NCI-H2171 (cell line): ENCODE results near the gene SGIP1.
"Not testable (repeated sequence)": the region's sequence is repeated elsewhere in the genome, so short reads cannot be mapped to it uniquely, and the experiment has no call there.

Experiments
- DNase-seq: peaks from one replicate; lab custom pipeline; 2025; lab: John Stamatoyannopoulos, UW

The SGIP1 gene

DNA sequence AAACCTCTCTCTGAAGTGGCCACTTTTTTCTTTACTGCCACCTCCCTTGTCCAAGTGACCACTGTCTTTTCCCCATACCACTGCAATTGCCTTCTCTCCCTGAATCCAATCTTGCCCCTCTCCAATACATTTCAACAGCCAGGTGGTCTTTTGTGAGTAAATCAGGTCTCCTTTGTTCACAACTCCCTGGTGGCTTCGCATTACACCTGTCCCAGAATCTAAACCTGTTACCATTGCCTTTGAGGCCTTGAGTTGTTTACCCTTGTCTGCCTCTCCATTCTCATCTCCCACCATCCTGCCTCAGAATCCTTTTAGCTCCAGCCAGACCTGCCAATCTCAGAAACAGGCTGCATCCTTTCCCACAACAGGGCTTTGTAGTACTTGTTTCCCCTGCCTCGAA is 196.5 kb downstream of the SGIP1 start:
- DNase-seq = peak; percentile 55

DNA sequence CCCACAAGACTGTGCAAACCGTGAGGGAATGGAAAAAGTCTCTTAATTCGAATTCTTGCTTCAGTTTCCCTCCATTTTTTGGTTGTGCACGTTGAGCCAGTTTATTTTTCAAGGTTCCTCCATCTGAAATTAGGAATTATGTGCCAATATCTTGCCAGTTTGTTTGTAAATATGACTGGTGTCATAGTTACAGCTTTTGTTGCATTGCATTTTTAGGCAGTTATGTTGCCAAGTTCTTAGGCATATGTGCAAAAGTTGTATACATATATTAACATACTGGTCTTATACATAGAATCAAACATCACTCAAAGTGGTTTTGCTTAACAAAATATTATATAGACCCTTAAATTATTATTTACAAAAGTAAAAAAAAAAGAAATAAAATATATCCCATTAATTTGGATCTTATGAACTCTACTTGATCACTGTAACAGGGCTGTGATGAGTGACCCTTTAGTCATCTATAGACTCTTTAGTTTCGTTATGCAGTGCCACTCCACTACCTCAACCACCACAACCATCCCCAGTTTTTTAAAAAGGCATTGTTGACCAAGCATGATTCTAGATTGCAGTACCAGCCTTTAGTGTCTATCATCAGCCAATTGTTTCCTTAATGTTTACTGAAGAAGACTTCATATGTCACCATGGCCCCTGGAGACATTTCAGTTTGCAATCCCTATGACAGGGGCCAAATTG is 197.4 kb downstream of the SGIP1 start:
- no peak for DNase-seq

DNA sequence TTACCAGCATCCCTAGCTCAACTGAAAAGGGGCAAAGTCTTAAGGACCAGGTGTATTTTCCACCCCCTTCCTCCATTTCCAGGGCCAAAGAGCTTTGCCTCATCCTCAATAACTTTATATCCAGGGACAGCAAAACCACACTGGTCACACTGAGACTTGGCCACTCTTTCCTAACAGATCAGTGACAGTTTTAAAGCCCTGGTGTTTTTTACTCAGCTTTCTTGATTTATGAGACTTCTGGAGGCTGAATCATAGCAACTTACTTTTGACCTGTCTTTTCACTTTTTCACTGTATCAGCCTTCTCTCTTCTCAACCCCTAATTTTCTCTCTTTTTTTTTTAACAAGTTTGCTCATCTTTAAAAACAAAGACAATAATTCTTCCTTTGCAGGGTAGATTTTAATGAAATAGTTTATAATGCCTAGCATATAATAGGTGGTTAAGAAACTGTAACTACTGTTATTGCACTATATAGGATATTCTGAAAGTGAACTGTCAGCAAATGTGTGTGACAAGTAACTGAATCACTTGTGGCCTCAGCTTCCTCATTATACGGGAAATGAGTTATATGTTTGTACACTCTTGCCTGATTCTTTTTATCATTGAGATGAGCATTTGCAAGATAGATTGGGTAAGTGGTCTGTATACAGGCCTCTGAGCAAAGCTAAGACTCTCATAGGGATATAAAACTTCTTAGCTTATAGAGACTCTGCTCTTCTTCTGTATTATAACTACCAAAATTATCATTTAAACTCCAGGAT is 198.6 kb downstream of the SGIP1 start:
- no peak for DNase-seq

DNA sequence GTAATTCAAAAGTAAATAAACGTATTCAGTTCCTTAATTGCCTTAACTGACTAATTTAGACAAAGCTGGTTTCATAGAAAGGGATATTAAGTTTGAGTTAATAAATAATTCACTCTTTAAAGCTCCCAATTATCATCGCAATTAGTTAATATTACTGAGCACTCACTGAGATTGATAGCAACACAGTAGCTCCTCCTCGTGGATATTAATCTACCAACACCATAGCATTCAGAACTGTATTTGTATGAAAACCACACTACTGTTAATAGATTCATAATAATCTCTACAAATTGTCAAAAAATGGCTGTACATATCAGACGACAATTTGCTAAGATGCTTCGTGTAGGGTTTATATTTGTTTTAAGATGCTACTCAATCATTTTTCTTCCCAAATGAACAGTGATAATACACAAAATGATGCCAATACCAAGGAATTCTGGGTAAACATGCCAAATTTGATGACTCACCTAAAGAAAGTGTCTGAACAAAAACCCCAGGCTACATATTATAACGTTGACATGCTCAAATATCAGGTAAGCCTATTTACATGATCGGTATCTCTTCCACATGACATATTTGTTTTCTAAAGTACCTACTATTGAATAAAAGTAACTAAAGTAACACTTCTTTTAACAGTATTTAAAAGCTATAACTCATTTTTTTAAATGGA is 199.5 kb downstream of the SGIP1 start:
- DNase-seq = no peak

DNA sequence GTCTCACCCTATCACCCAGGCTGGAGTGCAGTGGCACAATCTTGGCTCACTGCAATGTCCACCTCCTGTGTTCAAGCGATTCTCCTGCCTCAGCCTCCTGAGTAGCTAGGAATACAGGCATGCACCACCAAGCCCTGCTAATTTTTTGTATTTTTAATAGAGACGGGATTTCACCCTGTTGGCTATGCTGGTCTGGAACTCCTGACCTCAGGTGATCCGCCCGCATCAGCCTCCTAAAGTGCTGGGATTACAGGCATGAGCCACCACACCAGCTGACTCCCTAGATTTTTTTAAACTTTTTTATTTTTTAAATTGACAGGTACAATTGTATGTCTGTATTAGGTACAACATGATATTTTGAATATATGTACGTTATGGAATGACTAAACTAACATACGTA is 200.6 kb downstream of the SGIP1 start:
- DNase-seq = not testable (repeated sequence)

DNA sequence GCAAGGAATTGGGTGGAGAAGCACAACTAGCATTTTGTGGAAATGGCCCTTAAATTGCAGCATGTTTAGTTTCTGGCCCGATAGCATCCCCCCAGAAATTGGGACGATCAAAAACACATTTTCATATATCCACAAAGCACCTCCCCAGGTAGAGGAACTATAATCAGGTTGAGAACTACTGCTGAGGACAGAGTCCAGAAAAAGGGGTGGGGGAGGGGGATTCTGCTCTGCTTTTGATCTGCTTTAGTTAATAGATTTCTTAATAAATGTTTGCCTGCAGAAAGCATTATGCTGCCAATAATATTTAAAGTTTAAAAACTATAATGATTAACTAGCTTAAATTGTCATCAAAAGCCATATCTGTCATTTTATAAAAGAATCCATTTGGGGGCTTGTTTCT is 203.9 kb downstream of the SGIP1 start:
- DNase-seq = no peak

DNA sequence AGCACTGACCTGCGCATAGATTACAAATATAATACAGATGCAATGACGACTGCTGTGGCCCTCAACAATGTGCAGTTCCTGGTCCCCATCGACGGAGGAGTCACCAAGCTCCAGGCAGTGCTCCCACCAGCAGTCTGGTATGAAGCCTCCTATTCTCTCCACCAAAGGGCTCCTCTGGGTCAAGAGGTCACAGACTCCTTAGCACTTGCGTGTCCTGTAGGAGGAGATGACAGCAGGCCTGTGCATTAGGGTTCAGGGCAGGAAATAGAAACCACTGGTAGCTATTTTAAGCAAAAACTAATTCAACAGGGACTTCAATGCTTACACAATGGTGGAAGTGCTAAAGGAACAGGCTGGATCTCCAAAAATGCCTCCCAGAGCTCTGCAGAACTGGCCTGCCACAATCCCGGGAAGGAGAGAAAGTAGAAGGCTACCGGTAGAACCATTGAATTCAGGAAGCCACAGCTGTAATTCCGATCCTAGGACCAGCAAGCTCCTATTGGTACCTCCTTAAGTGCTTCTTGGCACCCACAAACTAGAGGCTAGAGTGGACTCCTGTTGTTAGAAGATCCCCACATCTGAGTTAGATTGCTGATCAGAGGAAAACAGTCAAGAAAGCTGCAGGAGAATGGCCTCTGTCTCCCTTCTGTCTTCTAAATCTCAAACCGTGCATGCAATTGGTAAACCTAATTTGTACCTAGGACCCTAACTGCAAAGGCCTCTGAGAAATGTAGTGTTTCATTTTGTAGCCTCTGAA is 205.6 kb downstream of the SGIP1 start:
- no peak for DNase-seq

DNA sequence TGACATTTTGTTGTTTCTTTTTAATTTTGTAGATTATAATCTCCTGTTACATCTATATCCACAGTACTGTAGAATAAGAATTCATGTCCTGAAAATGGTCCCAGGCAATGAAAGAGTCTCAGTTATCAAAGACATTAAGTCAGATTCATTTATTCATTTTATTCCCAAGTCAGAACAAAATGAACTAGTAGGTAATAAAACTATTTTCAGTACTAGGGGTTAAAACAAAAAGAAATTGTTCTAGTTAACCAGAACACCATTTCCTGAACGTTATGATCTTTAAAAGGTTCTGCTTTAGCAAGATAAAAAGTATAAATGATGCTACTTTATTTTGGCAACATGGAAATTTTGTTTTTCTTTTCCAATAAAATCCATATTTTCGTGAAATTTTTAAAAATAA is 211.5 kb downstream of the SGIP1 start:
- DNase-seq = no peak

DNA sequence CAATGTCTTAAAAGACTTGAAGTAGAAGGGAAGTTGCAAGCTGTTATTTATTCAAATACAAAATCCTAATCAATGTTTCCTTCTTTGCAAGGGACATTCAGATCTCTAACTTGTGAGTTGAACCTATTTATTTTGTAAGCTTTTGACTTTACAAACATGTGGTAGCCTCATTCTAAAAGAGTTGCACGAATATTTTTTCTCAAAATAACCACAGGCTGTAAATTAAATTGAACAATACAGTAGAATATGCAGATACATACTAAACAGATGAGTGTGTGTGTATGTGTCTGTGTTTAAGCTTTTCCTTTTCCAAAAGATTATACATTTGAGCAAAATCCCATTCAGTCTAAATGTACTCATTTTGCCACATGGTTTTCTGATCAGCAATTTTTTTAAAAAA is 213.5 kb downstream of the SGIP1 start:
- DNase-seq = no peak

DNA sequence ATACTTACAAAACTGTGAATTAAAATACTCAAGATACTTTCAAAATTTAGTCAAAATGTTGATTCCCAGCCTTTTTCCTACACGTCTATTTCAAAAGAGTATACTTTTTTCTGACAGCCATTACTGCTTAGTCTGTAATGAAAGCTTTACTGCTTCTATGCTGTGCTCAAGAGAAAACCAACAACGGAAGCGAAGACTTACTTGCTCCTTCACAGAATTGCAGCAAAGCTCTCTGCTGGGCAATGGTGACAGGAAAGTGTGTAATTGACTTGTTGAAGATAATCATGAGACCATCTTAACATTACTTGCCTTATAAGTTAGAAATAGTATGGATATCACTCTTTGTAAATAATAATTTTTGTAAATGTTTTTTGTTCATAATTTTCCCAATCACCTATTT is 216.6 kb downstream of the SGIP1 start:
- no peak for DNase-seq

DNA sequence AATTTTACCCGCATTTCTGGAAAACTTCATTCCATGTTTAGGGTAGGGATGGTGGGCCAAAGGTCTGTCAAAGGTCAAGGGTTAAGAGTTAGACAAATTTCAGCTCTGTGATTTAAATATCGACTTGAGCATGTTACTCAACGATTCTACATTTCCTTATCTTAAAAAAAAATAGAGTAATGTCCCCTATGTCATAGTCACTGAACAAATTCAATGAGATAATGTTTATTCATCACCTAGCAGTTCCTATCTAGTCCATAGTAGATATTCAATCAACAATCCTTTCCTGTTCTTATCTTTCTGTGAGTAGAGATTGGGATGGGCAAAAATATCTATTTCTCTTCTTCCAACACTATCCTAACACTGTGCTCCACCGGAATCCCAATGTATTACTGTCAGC is 217.2 kb downstream of the SGIP1 start:
- DNase-seq = no peak

DNA sequence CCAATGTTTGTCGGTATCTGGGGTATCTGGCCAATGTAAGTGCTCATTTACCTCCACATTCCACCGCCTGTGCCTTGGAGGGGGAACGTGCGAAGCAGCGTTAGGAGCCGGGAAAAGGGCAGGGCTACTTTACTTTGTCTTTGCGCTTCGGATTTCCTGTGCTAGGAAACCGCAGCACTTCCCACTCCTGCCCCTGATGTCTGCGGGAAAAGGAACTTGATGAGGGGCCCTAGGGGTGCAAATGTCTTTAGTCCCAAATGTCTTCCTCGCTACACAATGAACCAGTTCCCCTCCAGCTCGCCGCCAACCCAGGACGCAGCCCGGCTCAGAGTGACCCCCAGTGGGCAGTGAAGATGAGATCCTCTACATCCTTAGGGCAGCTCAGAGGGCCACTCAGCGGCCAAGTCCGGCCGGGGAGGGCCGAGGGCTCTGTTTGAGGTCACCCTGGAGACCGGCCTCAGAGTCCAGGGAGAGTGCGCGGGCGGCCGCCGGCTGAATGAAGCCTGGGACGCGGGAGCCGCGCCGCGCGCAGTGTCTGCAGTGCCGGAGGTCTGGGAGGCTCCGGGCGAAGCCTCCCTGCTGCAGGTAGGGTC is 218.1 kb downstream of the SGIP1 start, which contains the start of gene DYNLT5:
Gene DYNLT5 (plus strand): TSS at position 460 of the 593 bp plus-strand sequence. CDS start 2,200 bp downstream, outside the sequence.
- DNase-seq = no peak

DNA sequence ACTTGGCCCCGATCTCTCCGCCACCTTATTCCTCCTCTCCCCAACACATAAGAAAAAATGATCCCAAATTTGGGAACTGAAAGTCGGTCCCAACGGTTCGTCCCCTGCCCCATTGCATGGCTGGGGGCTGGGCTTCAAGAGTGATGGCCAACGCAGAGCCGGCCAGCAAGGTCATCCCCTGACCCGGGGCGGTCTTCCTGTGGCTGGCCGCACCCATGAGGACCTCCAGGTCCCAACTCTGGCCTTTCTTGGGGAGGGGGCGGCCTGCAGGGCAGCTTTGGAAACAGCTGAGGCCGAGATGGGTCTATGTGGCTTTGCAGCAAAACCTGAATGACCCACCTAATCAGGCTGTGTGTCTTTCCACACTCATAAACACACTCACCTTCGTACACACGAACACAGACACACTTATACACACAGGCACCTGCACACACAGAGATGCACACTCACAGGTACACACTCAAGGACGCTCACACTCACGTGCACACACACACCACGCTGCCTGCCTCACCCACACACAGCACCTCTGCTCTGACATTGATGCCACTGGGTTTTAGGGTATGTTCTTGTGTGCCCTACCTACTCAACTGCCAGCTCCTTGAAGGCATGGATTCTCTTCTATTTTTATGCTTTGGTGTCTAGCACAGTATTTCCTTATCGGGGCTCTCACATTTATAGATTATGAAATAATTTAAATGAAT is 218.9 kb downstream of the SGIP1 start:
- DNase-seq = no peak

DNA sequence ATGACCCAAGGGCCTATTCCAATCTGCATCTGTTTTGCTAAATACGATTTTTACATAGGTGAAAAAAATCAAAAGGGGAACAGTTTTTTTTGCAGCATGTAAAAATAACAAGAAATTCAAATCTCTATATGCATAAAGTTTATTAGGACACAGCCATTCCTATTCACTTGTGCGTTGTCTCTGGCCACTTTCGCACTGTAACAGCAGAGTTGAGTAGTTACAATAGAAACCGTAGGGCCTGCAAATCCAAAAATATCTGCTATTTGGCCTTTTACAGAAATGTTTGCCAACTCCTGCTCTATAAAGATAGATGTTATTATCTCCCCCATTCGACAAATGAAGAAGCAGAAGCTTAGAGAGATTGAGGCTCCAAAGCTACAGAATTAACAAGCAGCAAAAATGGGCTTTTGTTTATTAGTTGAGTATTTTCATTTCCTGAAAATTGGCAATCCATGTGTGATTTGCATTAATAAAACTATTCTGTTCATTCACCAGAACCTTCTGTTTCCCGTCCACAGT is 223.8 kb downstream of the SGIP1 start:
- DNase-seq = no peak

DNA sequence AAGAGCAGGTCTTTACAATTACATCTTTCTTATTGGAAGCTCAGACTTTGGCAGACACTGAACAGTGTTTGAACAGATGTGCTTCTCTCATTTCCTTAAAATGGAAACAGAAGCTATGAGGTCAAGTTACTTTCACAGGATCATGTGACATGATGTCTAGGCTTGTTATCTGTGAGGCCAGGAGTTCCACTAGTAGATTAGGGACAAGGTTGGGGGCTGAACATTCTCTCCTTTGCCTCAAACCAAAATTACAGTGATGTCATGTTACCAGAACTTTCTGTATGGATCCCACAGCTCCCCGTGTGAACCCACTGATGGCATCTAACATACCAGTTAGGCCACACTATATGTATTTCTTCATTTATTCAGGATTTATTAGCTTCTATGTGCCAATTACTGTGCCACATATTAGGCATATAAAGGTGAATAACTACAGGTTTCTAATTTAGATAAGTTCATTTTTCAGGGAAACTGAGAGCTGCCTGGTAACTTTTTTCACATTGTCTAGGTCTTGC is 224.3 kb downstream of the SGIP1 start:
- peak; percentile 84 for DNase-seq

DNA sequence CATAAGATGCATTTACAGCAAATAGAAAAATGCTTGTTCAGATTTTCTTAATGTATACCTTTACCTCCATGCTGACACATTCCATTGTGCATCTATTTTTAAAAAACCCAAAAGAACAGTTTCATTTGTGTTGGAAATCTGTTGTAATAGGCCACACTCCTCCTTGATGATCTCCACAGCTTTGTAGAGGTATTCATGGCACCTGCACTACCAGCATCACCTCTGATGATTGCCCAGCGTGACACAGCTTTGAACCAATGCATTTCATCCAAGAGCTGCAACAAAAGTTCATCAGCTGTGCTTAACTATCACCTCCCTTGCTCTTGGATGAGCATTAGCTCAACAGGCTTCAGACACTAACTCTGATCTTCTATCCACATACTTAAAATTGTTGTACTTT is 226.6 kb downstream of the SGIP1 start:
- DNase-seq = no peak

DNA sequence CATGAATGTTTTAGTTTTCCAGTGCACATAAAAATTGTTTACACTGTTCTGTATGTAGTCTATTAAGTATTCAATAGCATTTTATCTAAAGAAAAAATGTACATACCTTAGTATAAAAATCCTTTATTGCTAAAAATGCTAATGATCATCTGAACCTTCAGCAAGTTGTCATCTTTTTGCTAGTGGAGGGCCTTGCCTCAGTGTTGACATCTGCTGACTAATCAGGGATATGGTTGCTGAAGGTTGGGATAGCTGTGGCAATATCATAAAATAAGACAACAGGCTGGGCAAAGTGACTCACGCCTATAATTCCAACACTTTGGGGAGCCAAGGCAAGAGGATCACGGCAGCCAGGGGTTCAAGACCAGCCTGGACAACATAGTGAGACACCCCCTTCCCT is 227.3 kb downstream of the SGIP1 start:
- DNase-seq = no peak

DNA sequence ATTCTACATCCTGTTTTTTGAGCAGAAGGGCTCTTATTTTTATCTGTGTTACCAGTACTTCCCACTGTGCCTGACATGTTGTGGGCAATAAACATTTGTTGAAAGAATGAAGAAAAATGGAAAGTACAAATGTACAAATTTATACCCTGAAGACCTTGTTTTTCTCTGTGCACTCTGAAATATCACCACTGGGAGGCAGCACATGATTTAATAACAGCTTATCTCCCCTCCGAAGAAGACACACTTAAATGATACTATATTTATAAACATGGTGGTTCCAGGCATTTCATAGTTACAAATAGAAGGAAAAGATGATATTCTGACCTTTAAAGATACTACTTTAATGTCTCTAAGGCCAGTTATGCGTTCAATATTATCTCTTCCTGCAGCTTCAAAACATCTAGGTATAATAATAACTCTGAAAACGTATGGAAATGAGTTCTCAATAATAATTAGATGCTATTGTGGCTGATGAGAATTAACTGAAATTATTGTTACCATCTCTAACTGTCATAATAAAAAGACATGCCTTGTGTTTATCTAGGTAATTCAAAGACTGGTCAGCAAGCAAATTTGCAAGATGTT is 231.1 kb downstream of the SGIP1 start:
- DNase-seq = peak; percentile 3

DNA sequence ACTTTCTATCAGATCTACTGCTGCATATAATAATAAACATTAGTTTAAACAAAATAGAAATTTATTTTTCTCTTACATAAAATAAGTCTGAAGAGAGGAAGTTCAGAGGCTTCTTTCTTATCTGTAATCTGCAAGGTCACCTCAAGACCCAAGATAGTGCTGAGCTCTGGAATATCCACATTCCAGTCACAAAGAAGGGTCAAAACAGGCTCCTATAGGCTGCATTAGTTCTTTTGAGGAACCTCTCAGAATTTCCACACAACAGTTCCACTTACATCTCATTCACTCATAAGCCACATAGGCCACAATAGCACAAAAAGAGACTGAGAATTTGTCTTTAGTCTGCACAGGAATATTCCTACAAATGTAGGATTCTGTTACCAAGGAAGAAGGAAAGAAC is 233.7 kb downstream of the SGIP1 start:
- DNase-seq = no peak

DNA sequence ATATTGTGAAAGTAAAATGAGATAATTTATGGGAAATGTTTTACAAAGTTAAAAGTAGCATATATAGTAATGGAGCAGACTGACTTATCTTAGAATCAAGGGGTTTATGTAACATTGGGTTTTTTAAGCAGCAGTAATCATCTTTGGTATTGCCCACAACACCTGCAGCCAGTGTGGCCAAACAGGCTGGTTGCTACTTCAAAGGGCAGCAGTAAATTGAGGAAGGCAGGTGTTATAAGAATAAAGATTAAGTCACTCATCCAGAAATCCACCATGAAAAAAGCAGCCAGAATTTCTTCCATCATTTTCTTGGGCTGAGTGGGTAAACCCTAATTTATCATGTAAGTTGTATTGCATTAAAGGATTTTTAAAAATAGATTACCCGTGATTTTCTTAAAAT is 235.0 kb downstream of the SGIP1 start:
- DNase-seq = no peak
